MG63 (cell line): Measurements from ENCODE around the gene RARRES1. TPM values are rescaled to one million over a fixed set of nuclear protein-coding genes. Genes with fewer than 3 reads are reported as not detected.

Experiments
- DNase-seq: peaks from one replicate; pipeline ENCODE4 v3.0.0-alpha.2; 2020
- H3K27me3 ChIP-seq: fragments of 250-450 bp; sonication (Bioruptor Pico); 2 replicates; pipeline ENCODE4 v1.5.1; 2020; ENCODE audit warnings: mild to moderate bottlenecking, moderate library complexity
- H3K36me3 ChIP-seq: fragments of 250-450 bp; sonication (Bioruptor Pico); 2 replicates; pipeline ENCODE4 v1.5.1; 2020; ENCODE audit warnings: mild to moderate bottlenecking, moderate library complexity
- H3K4me3 ChIP-seq: fragments of 250-450 bp; sonication (Bioruptor Pico); 2 replicates; pipeline ENCODE4 v1.5.1; 2020; ENCODE audit warnings: mild to moderate bottlenecking, moderate library complexity
- H3K9me3 ChIP-seq: fragments of 250-450 bp; sonication (Bioruptor Pico); 2 replicates; pipeline ENCODE4 v1.5.1; 2020; ENCODE audit warnings: mild to moderate bottlenecking, moderate library complexity
- total RNA-seq: library from RNA; depleted of rRNA; stranded (reverse); fragments of >200 nt; shearing (Covaris generic); gene quantifications from 2 replicates; pipeline ENCODE4 v1.2.3, GENCODE V29; 2014; ENCODE audit warnings: low replicate concordance

Gene RARRES1
- total RNA-seq, 1 experiment from 2014 or later, result not detected

DNA sequence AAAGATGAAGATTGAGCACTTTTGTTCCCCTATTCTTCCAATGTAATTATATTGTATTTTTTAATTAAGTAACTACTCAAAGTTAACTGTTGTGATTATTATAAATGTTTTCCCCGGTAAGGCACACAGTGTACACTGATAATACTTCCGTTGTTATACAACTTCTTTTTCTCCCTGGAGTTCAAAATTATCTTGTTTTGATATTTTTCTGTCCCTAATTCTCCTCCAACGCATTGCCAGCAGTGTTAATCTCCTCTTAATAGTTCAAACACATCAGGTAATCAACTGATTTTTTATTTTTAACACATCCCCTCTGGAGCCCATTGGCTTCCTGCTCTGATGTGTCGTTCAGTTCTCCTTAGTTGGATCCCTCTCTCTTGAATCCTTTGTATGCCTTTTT is 37.3 kb upstream of the RARRES1 start:
- Histone ChIP-seq H3K36me3 (peaks cover 11% of the 10 kb centered on the region; the same call in 1 of the 2 replicates), H3K27me3 (no peaks in the 10 kb centered on the region), H3K9me3 (no peaks in the 10 kb centered on the region), H3K4me3 (no peak overlapping the region)
- no peak for DNase-seq

DNA sequence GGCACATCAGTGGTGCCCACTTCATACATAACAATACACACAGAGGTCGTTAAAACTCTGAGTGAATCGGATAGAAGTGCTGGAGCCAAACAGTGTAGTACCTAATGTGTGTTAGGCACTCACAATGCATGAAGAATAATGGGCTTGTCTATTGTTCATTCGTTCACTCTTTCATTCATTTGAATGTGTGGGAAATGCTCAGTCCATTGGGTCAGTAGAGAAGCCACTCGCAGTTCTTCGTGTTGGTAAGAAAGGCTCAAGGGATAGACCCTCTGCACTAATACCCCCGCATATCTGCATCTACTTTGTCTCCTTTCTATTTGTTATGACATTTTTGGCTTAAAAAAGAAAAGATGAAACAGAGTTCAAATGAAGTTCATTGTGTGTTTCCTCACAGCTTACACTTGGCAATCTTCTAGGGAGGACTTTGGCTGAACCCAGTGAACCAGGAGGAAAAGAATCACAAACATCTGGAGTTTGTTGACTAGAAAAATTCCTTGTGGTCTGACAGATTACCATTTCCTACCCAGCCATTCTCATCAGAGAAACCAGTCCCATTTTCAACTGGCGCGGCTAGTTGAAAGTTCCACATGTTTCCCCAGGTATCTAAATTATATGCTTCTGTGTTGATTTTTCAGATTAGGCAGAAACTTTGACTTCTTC is 36.8 kb upstream of the RARRES1 start:
- DNase-seq, result peak; percentile 76
- Histone ChIP-seq H3K36me3 (peaks cover 11% of the 10 kb centered on the region; the same call in 1 of the 2 replicates), H3K4me3 (no peak overlapping the region), H3K9me3 (no peaks in the 10 kb centered on the region), H3K27me3 (no peaks in the 10 kb centered on the region)

DNA sequence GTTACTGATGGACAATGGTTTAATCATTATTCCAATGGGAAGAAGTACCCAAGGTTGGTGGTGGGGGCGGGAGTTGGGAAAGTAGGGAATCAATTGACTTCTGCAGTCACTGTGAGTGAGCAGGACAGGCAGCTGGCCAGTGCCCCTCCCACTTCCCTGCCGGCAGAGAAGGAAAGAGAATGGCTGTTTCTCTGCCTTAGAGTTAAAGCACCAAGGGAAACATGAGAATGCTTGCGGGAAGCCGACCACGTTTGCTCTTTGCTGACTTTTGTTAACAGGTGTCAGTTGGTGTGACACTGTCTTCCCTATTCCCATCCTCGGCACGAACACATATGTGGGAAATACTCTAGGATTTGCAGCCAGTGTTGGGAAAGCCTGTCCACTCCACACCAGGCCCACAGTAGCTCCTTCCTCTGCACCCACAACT is 36.1 kb upstream of the RARRES1 start:
- H3K4me3 ChIP-seq, result no peak overlapping the region
- H3K27me3 ChIP-seq, result no peaks in the 10 kb centered on the region
- no peaks in the 10 kb centered on the region for H3K9me3 ChIP-seq
- H3K36me3 ChIP-seq, result peaks cover 11% of the 10 kb centered on the region; the same call in 1 of the 2 replicates
- DNase-seq, result peak; percentile 90

DNA sequence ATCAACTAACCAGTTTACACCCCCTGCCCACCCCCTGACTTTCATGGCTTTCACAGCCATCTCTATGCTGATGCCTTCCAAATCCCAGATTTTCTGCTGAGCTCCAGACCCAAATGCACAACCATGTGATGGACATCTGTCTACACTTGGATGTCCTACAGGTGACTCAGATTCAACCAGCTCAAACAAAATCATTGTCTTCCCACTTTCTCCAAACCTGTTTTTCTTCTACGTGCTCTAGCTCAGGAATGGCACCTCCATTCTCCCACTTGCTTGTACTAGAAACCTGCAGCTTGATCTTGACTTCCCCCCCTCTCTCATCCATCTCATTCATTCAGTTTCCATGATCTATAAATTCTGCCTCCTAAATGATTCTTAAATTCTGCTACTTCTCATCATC is 34.1 kb upstream of the RARRES1 start:
- no peaks in the 10 kb centered on the region for H3K27me3 ChIP-seq
- DNase-seq, result no peak
- H3K4me3 ChIP-seq, result no peak overlapping the region
- H3K9me3 ChIP-seq, result no peaks in the 10 kb centered on the region
- H3K36me3 ChIP-seq, result peaks cover 11% of the 10 kb centered on the region; the same call in 1 of the 2 replicates

DNA sequence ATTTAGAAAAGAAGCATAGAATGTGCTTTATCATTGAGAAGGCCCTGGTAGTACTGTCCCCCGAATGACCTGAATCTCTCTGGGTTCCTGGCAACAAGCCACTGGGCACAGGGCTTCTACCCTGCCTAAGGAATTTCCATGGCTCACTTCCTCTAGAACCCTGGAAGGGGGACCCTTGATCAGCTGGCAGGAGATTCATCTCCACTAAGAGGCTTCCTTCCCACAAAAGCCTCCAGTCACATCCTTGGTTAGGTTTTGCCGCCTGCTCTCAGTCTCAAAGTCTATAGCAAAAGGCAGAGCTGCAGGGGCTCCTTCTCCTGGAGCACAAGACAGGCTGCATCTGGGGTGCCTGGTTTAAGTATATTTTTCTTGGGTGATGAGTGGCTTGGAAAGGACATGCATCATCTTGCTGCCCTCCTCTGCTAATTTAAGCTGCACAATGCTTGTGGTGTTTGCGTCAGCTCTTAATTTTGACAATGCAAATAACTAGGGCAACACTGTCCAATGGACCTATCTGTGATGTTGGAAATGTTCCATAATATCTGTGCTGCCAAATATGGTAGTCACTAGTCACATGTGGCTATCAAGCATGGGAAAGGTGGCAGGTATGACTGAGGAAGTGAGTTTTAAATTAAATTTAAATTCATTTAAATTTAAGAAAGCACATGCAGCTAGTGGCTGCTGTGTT is 33.4 kb upstream of the RARRES1 start:
- Histone ChIP-seq H3K27me3 (no peaks in the 10 kb centered on the region), H3K4me3 (no peak overlapping the region)
- DNase-seq, result peak; percentile 71

DNA sequence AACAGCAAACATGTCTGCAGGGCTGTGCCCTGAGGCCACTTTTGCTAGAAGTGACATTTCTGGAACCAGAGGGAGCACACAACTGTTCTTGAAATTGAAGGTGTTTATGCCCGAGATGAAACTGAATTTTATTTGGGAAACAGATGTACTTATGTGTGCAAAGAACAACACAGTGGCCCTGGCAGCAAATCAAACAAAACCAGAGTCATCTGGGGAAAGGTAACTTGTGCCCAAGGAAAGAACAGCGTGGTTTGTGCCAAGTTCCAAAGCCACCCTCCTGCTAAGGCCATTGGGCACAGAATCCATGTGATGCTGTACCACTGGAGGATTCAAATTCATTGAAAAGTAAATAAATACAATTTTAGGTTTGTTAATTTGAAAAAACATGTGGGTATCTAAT is 31.2 kb upstream of the RARRES1 start:
- peaks cover 4% of the 10 kb centered on the region; the same call in 1 of the 2 replicates for H3K36me3 ChIP-seq
- DNase-seq, result no peak
- H3K9me3 ChIP-seq, result no peaks in the 10 kb centered on the region
- H3K27me3 ChIP-seq, result no peaks in the 10 kb centered on the region
- no peak overlapping the region for H3K4me3 ChIP-seq

More for the DNA sequence above, 33.4 kb upstream of the RARRES1 start:
- H3K9me3 ChIP-seq, result no peaks in the 10 kb centered on the region
- H3K36me3 ChIP-seq, result peaks cover 6% of the 10 kb centered on the region; the same call in 1 of the 2 replicates

DNA sequence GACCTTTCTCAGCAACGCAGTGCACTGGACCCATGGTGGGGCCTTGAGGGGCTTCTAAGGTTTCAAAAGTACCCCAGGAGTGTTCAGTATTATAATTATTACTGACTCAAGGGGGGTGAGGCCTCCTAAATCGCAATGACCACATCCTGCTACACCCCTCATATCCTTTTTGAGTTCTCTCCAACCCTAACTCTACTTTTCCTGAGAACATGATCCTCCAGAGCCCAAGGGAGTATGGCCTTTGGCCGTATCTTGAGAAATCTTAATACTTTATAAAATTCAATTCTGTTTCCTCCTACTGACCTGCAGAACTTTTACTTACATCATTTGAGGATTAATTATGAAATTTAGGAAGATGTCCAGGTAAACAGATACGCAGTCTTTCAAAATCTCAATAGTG is 30.4 kb upstream of the RARRES1 start:
- H3K9me3 ChIP-seq, result no peaks in the 10 kb centered on the region
- no peak overlapping the region for H3K4me3 ChIP-seq
- no peaks in the 10 kb centered on the region for H3K27me3 ChIP-seq
- DNase-seq, result no peak
- H3K36me3 ChIP-seq, result peaks cover 4% of the 10 kb centered on the region; the same call in 1 of the 2 replicates

DNA sequence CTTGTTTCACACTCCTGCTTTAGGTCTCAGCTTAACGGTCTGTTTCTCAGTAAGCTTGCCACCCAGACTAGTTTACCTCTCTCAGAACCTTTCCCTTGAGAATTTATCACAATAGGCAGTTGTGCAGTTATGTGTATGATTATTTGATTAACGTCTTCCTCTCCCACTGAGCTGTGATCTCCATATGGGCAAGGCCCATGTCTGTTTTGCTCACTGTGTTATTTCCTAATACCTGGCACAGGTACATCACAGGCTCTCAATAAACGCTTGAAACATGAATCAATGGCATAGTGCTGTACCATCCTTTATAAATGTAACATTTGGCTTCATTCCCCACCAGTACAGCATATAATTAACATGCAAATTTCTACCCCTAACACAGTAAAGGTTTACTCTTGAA is 29.1 kb upstream of the RARRES1 start:
- H3K4me3 ChIP-seq, result no peak overlapping the region
- DNase-seq, result no peak
- H3K36me3 ChIP-seq, result no peaks in the 10 kb centered on the region
- no peaks in the 10 kb centered on the region for H3K9me3 ChIP-seq
- no peaks in the 10 kb centered on the region for H3K27me3 ChIP-seq

DNA sequence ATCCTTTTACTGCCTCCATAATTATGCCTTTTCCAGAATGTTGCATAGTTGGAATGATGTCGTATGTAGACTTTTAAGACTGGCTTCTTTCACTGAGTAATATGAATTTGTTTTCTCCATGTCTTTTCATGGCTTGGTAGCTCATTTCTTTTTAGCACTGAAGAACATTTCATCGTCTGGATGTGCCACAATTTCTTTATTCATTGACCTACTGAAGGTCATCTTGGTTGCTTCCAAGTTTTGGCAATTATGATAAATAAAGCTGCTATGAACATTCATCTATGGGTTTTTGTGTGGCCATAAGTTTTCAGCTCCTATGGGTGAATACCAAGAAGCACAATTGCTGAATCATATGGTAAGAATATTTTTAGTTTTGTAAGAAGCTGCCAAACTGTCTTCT is 23.2 kb upstream of the RARRES1 start:
- H3K36me3 ChIP-seq, result no peaks in the 10 kb centered on the region; the same call in 1 of the 2 replicates
- DNase-seq, result no peak
- H3K4me3 ChIP-seq, result no peak overlapping the region
- H3K9me3 ChIP-seq, result no peaks in the 10 kb centered on the region
- H3K27me3 ChIP-seq, result no peaks in the 10 kb centered on the region

DNA sequence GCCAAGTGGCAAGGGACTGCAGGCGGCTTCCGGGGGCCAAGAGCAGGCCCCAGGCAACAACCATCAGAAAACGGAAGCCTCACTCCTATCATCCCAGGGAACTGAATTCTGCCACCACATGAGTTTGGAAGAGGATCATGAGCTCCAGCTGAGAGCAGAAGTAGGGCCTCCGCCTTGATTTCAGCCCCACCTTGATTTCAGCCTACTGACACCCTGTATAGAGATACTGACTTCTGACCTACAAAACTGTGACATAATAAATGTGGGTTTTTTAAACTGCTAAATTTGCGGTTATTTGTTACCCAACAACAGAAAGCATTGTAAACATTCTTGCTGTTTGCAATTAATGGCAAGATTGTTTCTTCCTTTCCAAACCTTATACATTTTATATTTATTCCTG is 21.6 kb upstream of the RARRES1 start:
- Histone ChIP-seq H3K9me3 (no peaks in the 10 kb centered on the region), H3K4me3 (no peak overlapping the region), H3K27me3 (no peaks in the 10 kb centered on the region), H3K36me3 (peaks cover 5% of the 10 kb centered on the region; the same call in 1 of the 2 replicates)
- DNase-seq, result no peak

DNA sequence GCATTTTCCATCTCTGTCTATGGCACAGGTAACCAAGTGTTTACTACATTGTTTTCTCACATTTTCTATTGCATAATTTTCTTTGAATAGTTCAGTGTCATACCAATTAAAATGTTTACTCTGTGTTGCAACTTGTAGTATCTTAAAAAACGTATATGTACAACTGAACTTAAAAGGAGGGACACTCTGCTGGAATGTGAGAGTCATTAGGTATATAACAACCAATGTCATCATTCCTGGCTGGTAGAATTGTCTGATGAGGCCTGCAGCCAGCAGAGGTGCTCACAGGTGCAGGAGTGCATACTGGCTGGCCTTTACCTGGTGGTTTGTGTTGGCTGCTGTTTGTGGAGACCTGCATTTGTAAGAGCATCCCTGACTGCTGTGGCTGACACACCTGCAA is 19.1 kb upstream of the RARRES1 start:
- DNase-seq, result no peak
- Histone ChIP-seq H3K36me3 (peaks cover 16% of the 10 kb centered on the region), H3K27me3 (no peaks in the 10 kb centered on the region), H3K9me3 (no peaks in the 10 kb centered on the region), H3K4me3 (no peak overlapping the region)

DNA sequence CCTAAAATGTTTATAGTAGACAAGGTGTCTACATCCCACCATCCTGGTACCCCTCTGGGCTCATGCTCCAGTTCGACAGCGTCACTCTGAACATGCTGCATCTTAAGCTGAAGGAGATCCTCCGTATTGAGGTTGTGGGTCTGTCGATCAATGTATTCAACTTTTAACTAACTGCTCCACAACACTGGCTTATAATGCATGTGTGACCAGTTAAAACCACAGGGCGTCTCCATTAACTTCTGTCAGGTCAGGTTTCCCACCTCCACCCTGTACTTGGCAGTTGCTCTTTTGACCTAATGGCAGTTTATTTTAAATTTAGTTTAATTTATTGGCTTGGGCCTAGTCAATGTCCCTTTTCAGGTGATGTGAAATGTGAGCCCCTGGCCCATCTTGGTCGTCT is 17.8 kb upstream of the RARRES1 start:
- no peak for DNase-seq

DNA sequence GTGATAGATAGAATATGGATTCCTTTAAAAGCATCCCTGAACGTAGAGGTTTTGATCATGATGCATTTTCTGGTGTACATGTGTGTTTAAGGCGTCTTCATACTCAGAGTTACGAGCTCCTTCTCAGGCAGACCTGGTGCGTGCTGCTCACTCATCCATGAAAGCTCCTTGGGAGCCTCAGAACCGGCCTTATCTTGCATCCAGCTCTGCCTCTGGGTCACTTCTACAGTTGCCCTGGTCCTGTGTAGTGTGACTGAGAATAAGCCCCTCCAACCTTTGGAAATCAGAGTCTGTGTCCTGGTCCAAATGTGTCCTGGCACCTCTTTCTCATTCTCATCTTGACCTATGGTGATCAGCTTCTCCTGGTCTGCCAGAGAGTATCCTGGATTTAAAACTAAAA is 17.3 kb upstream of the RARRES1 start:
- DNase-seq, result no peak
- peaks cover 25% of the 10 kb centered on the region for H3K36me3 ChIP-seq
- no peaks in the 10 kb centered on the region for H3K27me3 ChIP-seq
- no peak overlapping the region for H3K4me3 ChIP-seq
- no peaks in the 10 kb centered on the region for H3K9me3 ChIP-seq

More for the DNA sequence above, 17.8 kb upstream of the RARRES1 start:
- no peaks in the 10 kb centered on the region for H3K9me3 ChIP-seq
- no peak overlapping the region for H3K4me3 ChIP-seq
- H3K36me3 ChIP-seq, result peaks cover 23% of the 10 kb centered on the region
- H3K27me3 ChIP-seq, result no peaks in the 10 kb centered on the region

DNA sequence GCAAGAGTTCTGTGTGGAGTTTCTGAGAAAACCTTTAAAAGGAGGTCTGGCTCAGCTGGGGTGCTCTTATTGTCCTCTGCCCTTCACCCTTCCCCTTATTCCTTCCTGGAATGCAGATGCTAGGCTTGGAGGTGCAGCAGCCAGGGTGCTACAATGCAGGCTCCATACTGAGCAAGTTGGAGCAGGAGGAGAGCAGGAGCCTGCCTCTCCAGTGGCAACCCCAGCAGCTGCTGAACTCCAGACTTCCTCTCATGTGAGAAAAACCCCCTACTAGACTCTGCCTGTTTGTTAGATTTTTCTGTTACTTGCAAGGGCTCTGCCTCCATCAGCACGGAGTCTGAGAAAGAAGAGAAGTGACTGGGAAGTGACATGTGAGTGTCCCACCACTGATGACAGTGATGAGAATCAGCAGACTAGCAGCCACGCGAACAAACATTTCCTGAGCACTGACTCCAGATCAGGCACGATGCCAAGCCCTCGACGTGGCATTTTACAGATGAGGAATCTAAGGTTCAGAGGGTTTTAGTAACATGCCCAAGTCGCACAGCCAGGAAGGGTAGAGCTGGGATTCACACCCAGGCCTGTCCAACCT is 16.1 kb upstream of the RARRES1 start:
- DNase-seq, result no peak
- H3K9me3 ChIP-seq, result no peaks in the 10 kb centered on the region
- H3K27me3 ChIP-seq, result no peaks in the 10 kb centered on the region
- H3K4me3 ChIP-seq, result no peak overlapping the region
- H3K36me3 ChIP-seq, result peaks cover 31% of the 10 kb centered on the region

DNA sequence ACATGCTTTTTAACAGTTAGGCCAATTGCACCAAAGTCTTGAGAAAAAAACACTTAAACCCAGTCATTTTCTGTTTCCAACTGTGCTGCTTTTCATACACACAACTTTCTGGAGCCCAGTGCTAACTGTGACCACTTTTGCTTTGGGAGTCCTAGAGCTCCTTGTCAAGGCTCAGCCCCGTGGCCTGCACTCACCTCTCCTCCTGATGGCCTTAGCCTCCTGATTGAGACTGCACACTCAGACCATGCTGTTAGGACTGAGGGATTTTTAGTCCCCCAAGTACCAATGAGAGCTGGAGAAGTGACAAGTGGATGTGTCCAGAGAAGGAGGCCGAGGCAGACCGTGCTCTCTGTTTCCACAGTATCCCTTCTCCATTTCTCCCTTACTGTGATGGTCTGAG is 15.2 kb upstream of the RARRES1 start:
- Histone ChIP-seq H3K4me3 (no peak overlapping the region), H3K9me3 (no peaks in the 10 kb centered on the region), H3K36me3 (peaks cover 37% of the 10 kb centered on the region), H3K27me3 (no peaks in the 10 kb centered on the region)
- DNase-seq, result no peak

DNA sequence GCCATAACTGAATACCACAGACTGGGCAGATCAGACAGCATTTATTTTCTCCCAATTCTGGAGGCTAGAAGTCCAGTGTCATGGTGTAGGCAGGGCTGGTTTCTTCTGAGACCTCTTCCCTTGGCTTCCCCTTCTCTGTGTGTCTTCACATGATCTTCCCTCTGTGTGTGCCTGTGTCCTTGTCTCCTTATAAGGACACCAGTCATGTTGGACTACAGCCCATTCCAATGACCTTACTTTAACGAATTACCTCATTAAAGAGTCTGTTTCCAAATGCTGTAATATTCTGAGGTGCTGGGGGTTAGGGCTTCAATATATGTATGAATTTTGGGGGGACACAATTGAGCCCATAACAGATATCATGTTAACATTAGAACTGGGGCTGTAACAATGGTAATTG is 13.3 kb upstream of the RARRES1 start:
- H3K4me3 ChIP-seq, result no peak overlapping the region
- H3K9me3 ChIP-seq, result no peaks in the 10 kb centered on the region
- H3K27me3 ChIP-seq, result no peaks in the 10 kb centered on the region
- H3K36me3 ChIP-seq, result peaks cover 41% of the 10 kb centered on the region
- DNase-seq, result no peak

DNA sequence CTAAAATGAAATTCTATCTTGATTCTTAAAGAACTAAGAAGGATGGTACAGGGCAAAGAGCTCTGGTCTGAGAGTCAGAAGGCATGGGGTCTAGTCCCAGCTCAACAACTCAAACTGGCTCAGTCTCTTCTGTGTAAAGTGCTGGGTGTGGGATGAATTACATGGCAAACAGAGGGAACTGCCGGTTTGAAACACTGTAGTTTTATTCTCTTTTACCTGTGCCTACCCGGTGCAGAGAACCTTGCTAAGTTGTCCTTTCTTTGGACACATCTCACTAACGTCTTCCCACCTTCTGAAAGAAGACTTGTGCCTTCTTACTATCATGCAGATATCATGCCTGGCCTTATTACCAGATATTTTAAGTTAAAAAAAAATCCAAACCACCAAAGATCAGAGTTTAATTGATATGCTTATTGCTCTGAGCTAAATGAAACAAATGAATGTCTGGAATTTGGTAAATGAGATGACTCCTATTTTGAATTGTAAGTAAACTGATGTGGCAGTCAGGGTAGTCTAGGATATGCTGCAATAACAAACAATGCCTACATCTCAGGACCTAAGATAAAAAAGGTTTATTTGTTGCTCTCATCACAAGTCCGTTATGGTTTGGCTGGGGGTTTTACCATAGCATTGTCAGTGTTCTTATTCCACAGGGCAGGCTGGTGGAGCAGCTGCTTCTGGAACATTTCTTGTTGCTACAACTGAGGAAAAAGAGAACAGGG is 12.5 kb upstream of the RARRES1 start:
- no peak for DNase-seq
- H3K27me3 ChIP-seq, result no peaks in the 10 kb centered on the region
- H3K36me3 ChIP-seq, result peaks cover 41% of the 10 kb centered on the region
- H3K4me3 ChIP-seq, result no peak overlapping the region
- H3K9me3 ChIP-seq, result no peaks in the 10 kb centered on the region
